ENCODE measurements around the gene CUBN.
A peak's percentile ranks its signal among the peaks of the same experiment; 100 is the strongest.

CUBN gene

DNA sequence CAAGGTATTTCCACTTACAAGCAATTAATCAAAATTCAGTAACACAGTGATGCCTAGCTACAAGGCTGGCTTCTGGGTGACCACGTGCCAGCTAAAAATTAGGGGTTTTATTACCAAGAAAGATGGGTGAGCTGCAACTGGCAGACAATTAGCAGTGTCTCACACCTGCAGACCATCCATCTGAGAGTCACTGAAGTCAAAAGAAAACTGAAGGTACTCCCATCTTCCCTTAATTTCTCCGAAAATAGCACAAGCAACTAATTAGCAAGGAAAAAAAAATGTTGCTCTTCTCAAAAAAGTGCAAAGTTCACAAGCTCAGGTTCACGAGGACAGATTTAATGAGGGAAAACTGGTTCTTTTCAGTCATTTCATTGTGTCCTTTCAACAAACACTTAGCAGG, 340.8 kb downstream of the CUBN start:
- Histone ChIP-seq H3K4me1 (ENCODE audit: control insufficient read depth, insufficient read depth, low read length, poor library complexity, severe bottlenecking) (no peaks in the 10 kb centered on the region), H3K27ac (ENCODE audit: low read depth, low read length, severe bottlenecking) (no peak overlapping the region)
- WGBS, 2 experiments (ENCODE audit: insufficient coverage in 2 of 2) = 88 to 93% methylated on average over 1 to 2 of the region's 3 CpGs

DNA sequence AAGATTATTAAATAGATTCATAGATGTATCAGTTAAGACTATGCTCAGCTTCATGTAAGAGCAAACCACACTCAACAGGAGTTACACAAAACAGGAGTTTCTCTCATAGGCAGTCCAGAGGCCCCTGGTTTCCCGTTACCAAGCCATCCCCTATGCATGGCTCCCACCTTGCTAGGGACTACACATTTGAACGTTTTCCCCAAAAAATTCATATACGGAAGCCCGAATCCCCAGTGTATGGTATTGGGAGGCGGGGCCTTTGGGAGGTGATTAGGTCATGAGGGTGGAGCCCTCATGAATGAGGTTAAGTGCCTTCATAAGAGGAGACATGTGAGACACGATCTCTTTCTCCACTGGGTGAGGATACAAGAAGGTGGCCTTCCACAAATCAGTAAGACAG, 341.5 kb downstream of the CUBN start:
- H3K4me3 ChIP-seq (ENCODE audit: extremely low read depth, insufficient read depth, low read length, poor library complexity, severe bottlenecking) = no peak overlapping the region
- peaks cover 31% of the 10 kb centered on the region for H3K36me3 ChIP-seq (ENCODE audit: control insufficient read depth, insufficient read depth, low read length)
- no peak overlapping the region for H3K27ac ChIP-seq (ENCODE audit: low read depth, low read length, severe bottlenecking)
- no peaks in the 10 kb centered on the region for H3K9me3 ChIP-seq (ENCODE audit: control insufficient read depth, low read length)
- no peaks in the 10 kb centered on the region for H3K4me1 ChIP-seq (ENCODE audit: control insufficient read depth, insufficient read depth, low read length, poor library complexity, severe bottlenecking)
- 100% methylated on average over 4 to 5 of the region's 6 CpGs for WGBS, 2 experiments (ENCODE audit: insufficient coverage in 2 of 2)

More for the DNA sequence above, 340.8 kb downstream of the CUBN start:
- Histone ChIP-seq H3K4me3 (ENCODE audit: extremely low read depth, insufficient read depth, low read length, poor library complexity, severe bottlenecking) (no peak overlapping the region), H3K36me3 (ENCODE audit: control insufficient read depth, insufficient read depth, low read length) (peaks cover 34% of the 10 kb centered on the region), H3K9me3 (ENCODE audit: control insufficient read depth, low read length) (no peaks in the 10 kb centered on the region)

DNA sequence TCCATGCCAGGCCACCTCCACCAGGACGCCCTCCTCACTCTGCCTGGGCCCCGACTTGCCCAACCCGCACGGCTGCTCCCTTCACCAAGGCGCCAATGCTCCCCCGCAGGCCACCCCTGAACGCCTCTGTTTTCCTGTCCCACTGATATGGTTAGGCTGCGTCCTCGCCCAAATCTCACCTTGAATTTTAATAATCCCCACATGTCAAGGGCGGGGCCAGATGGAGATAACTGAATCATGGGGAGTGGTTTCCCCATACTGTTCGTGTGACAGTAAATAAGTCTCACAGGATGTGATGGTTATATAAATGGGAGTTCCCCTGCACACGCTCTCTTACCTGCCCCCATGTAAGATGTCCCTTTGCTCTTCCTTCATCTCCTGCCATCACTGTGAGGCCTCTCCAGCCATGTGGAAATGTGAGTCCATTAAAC, 342.2 kb downstream of the CUBN start:
- Histone ChIP-seq H3K4me3 (ENCODE audit: extremely low read depth, insufficient read depth, low read length, poor library complexity, severe bottlenecking) (no peak overlapping the region), H3K27ac (ENCODE audit: low read depth, low read length, severe bottlenecking) (no peak overlapping the region), H3K4me1 (ENCODE audit: control insufficient read depth, insufficient read depth, low read length, poor library complexity, severe bottlenecking) (no peaks in the 10 kb centered on the region), H3K9me3 (ENCODE audit: control insufficient read depth, low read length) (no peaks in the 10 kb centered on the region), H3K36me3 (ENCODE audit: control insufficient read depth, insufficient read depth, low read length) (peaks cover 27% of the 10 kb centered on the region)
- WGBS, 2 experiments (ENCODE audit: insufficient coverage in 2 of 2) = 89 to 96% methylated on average over 5 to 9 of the region's 12 CpGs

DNA sequence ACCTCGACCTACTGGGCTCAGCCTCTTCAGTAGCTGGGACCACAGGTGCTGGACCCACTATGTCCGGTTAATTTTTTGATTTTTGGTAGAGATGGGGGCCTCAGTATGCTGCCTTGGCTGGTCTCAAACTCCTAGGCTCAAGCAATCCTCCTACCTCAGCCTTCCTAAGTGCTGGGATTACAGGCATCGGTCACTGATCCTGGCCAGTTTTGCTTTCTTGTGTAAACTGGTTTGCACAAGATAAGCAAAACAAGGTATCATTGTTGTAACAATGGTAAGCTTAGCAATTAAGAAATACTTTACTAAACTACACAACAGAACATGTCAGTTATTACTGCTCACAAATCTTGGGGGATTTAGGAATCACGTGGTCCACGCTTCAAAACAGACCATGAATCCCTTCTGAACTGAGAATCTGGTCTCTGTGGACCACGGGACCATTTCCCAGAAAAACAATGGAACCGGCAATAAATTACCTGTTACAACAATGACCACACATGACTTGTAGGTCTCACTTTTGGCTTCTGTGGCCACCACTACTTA, 349.2 kb downstream of the CUBN start:
- no peak overlapping the region for H3K27ac ChIP-seq (ENCODE audit: low read depth, low read length, severe bottlenecking)
- H3K9me3 ChIP-seq (ENCODE audit: control insufficient read depth, low read length) = no peaks in the 10 kb centered on the region
- H3K4me1 ChIP-seq (ENCODE audit: control insufficient read depth, insufficient read depth, low read length, poor library complexity, severe bottlenecking) = no peaks in the 10 kb centered on the region
- H3K36me3 ChIP-seq (ENCODE audit: control insufficient read depth, insufficient read depth, low read length) = peaks cover 9% of the 10 kb centered on the region
- 93 to 96% methylated on average over 5 to 6 of the region's 7 CpGs for WGBS, 2 experiments (ENCODE audit: insufficient coverage in 2 of 2)
- no peak overlapping the region for H3K4me3 ChIP-seq (ENCODE audit: extremely low read depth, insufficient read depth, low read length, poor library complexity, severe bottlenecking)

DNA sequence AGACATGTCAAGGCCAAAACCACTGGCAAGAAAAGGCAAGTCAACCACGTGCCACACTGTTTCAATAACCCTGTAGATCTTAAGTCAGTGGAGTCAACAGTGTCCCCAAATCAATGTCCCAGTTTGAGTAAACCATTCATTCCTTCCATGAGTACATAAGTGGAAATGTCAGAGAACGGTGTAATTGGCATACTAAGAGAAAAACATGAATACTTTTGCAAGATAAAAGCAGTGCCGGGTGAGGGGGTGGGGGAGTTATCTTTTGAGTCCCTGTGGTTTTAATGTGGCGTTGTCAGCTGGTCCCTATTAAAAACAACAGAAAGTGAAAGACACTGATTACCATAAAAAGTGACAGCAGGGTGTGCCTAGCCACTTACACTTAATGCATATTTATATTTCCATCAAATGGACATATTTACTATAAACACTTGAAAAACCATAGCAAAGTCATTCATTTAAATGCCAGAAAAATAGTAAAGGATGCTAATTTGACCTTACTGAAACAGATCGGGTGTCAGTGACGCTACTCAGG, 350.2 kb downstream of the CUBN start:
- H3K27ac ChIP-seq (ENCODE audit: low read depth, low read length, severe bottlenecking) = no peak overlapping the region
- no peaks in the 10 kb centered on the region for H3K4me1 ChIP-seq (ENCODE audit: control insufficient read depth, insufficient read depth, low read length, poor library complexity, severe bottlenecking)
- H3K4me3 ChIP-seq (ENCODE audit: extremely low read depth, insufficient read depth, low read length, poor library complexity, severe bottlenecking) = no peak overlapping the region
- H3K9me3 ChIP-seq (ENCODE audit: control insufficient read depth, low read length) = no peaks in the 10 kb centered on the region
- 44 to 72% methylated on average over 1 to 3 of the region's 6 CpGs for WGBS, 2 experiments (ENCODE audit: insufficient coverage in 2 of 2)
- peaks cover 12% of the 10 kb centered on the region for H3K36me3 ChIP-seq (ENCODE audit: control insufficient read depth, insufficient read depth, low read length)

DNA sequence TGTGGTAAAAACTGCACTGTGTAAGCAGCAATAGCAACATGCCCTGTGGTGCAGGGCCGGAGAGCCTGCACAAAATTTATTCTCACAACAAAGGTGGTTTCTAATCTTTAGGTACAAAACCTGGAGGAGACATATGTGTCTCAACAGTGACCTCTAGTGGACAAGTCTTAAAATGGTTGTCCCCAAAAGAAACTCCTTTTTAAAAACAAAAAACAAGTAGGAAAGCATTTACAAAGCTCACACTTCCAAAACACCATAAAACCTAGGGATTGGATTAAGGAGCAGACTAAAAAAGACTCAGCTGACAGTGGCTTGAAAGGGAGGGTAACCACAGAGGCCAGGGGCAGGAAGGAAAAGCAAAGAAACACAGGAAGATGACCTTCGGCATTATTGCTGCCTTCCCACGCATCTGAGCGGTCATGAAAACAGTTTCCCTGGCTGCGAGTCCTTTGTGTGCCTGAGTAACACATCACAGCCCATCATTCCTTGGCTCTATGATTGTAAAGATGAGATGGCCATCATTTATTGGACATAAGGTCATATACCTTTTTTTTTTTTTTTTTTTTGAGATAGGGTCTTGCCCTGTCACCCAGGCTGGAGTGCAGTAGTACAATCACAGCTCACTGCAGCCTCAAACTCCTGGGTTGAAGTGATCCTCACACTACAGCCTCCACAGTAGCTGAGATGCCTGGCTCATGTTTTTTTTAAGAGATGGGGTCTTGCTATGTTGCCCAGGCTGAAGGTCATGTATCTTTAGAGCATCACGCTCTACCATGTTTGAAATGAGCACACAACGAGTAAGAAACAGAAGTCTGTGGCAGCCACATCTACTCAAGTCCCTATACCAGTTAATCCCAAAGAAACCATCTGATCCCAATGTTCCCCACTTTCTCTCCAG, 351.9 kb downstream of the CUBN start:
- peaks cover 4% of the 10 kb centered on the region for H3K4me1 ChIP-seq (ENCODE audit: control insufficient read depth, insufficient read depth, low read length, poor library complexity, severe bottlenecking)
- 82 to 93% methylated on average over 3 to 6 of the region's 7 CpGs for WGBS, 2 experiments (ENCODE audit: insufficient coverage in 2 of 2)
- H3K4me3 ChIP-seq (ENCODE audit: extremely low read depth, insufficient read depth, low read length, poor library complexity, severe bottlenecking) = no peak overlapping the region
- no peaks in the 10 kb centered on the region for H3K9me3 ChIP-seq (ENCODE audit: control insufficient read depth, low read length)
- H3K27ac ChIP-seq (ENCODE audit: low read depth, low read length, severe bottlenecking) = no peak overlapping the region
- H3K36me3 ChIP-seq (ENCODE audit: control insufficient read depth, insufficient read depth, low read length) = peaks cover 12% of the 10 kb centered on the region

DNA sequence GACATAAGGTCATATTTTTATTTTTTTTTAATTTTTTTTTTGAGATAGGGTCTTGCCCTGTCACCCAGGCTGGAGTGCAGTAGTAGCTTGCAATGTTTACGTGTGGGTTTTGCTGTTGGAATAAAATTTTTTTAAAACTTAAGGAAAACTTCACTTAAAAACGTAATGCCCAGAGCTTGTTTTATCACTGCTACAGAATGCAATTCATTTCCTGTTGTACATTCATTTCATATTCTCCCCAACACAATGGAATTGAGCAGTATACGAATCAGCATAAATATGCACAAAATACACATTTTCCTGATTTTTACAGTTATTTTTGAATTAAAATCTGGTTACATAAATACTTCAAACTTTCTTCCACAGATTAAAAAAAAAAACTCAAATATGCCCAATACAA, 352.7 kb downstream of the CUBN start:
- Histone ChIP-seq H3K27ac (ENCODE audit: low read depth, low read length, severe bottlenecking) (peak overlapping the region; percentile 39), H3K4me3 (ENCODE audit: extremely low read depth, insufficient read depth, low read length, poor library complexity, severe bottlenecking) (no peak overlapping the region), H3K36me3 (ENCODE audit: control insufficient read depth, insufficient read depth, low read length) (peaks cover 12% of the 10 kb centered on the region), H3K4me1 (ENCODE audit: control insufficient read depth, insufficient read depth, low read length, poor library complexity, severe bottlenecking) (peaks cover 4% of the 10 kb centered on the region), H3K9me3 (ENCODE audit: control insufficient read depth, low read length) (no peaks in the 10 kb centered on the region)
- no CpG with 5 or more reads among the region's 3 CpGs for WGBS, 2 experiments (ENCODE audit: insufficient coverage in 2 of 2)

Measured in mesodermal cell (in vitro differentiated cells).